ENCODE measurements around the gene TPGS2.

Gene TPGS2

GRCh38 chr18:36843199-36843598 lies 14.4 kb upstream of the TPGS2 start:
- Histone ChIP-seq H3K4me1 (ENCODE audit: control insufficient read depth, insufficient read depth, low read length) (no peaks in the 10 kb centered on the region), H3K27me3 (ENCODE audit: control insufficient read depth, insufficient read depth, low read length) (no peaks in the 10 kb centered on the region), H3K9ac (ENCODE audit: low read length) (no peak overlapping the region), H3K4me3 (ENCODE audit: low read length) (no peak overlapping the region), H3K36me3 (ENCODE audit: control insufficient read depth, insufficient read depth, low read length) (no peaks in the 10 kb centered on the region), H3K9me3 (ENCODE audit: control insufficient read depth, low read length) (no peaks in the 10 kb centered on the region)

GRCh38 chr18:36839835-36840234 lies 11.0 kb upstream of the TPGS2 start:
- H3K36me3 ChIP-seq (ENCODE audit: control insufficient read depth, insufficient read depth, low read length): no peaks in the 10 kb centered on the region
- H3K4me1 ChIP-seq (ENCODE audit: control insufficient read depth, insufficient read depth, low read length): no peaks in the 10 kb centered on the region
- H3K9me3 ChIP-seq (ENCODE audit: control insufficient read depth, low read length): no peaks in the 10 kb centered on the region
- H3K27me3 ChIP-seq (ENCODE audit: control insufficient read depth, insufficient read depth, low read length): no peaks in the 10 kb centered on the region
- H3K4me3 ChIP-seq (ENCODE audit: low read length): no peak overlapping the region
- no peak overlapping the region for H3K9ac ChIP-seq (ENCODE audit: low read length)

- no peaks in the 10 kb centered on the region for H3K36me3 ChIP-seq (ENCODE audit: control insufficient read depth, insufficient read depth, low read length)
- no peaks in the 10 kb centered on the region for H3K4me1 ChIP-seq (ENCODE audit: control insufficient read depth, insufficient read depth, low read length)
- H3K9ac ChIP-seq (ENCODE audit: low read length): no peak overlapping the region
- no peak overlapping the region for H3K4me3 ChIP-seq (ENCODE audit: low read length)
- H3K9me3 ChIP-seq (ENCODE audit: control insufficient read depth, low read length): no peaks in the 10 kb centered on the region
- H3K27me3 ChIP-seq (ENCODE audit: control insufficient read depth, insufficient read depth, low read length): no peaks in the 10 kb centered on the region
Observed at GRCh38 chr18:36835927-36836326, 7.1 kb upstream of the TPGS2 start.

GRCh38 chr18:36833120-36833519 lies 4.3 kb upstream of the TPGS2 start:
- no peaks in the 10 kb centered on the region for H3K9me3 ChIP-seq (ENCODE audit: control insufficient read depth, low read length)

GRCh38 chr18:36831139-36831538 lies 2.3 kb upstream of the TPGS2 start:
- Histone ChIP-seq H3K4me3 (ENCODE audit: low read length) (no peak overlapping the region), H3K4me1 (ENCODE audit: control insufficient read depth, insufficient read depth, low read length) (no peaks in the 10 kb centered on the region), H3K27me3 (ENCODE audit: control insufficient read depth, insufficient read depth, low read length) (no peaks in the 10 kb centered on the region), H3K9ac (ENCODE audit: low read length) (no peak overlapping the region), H3K36me3 (ENCODE audit: control insufficient read depth, insufficient read depth, low read length) (no peaks in the 10 kb centered on the region), H3K9me3 (ENCODE audit: control insufficient read depth, low read length) (no peaks in the 10 kb centered on the region)

More at GRCh38 chr18:36833120-36833519, 4.3 kb upstream of the TPGS2 start:
- H3K4me3 ChIP-seq (ENCODE audit: low read length): no peak overlapping the region
- no peak overlapping the region for H3K9ac ChIP-seq (ENCODE audit: low read length)
- no peaks in the 10 kb centered on the region for H3K27me3 ChIP-seq (ENCODE audit: control insufficient read depth, insufficient read depth, low read length)
- no peaks in the 10 kb centered on the region for H3K36me3 ChIP-seq (ENCODE audit: control insufficient read depth, insufficient read depth, low read length)
- H3K4me1 ChIP-seq (ENCODE audit: control insufficient read depth, insufficient read depth, low read length): no peaks in the 10 kb centered on the region

GRCh38 chr18:36830158-36830495 lies 1.3 kb upstream of the TPGS2 start:
- no peaks in the 10 kb centered on the region for H3K9me3 ChIP-seq (ENCODE audit: control insufficient read depth, low read length)
- no peaks in the 10 kb centered on the region for H3K36me3 ChIP-seq (ENCODE audit: control insufficient read depth, insufficient read depth, low read length)
- no peak overlapping the region for H3K9ac ChIP-seq (ENCODE audit: low read length)
- H3K4me3 ChIP-seq (ENCODE audit: low read length): no peak overlapping the region
- H3K27me3 ChIP-seq (ENCODE audit: control insufficient read depth, insufficient read depth, low read length): no peaks in the 10 kb centered on the region
- no peaks in the 10 kb centered on the region for H3K4me1 ChIP-seq (ENCODE audit: control insufficient read depth, insufficient read depth, low read length)

- H3K36me3 ChIP-seq (ENCODE audit: control insufficient read depth, insufficient read depth, low read length): no peaks in the 10 kb centered on the region
- H3K9ac ChIP-seq (ENCODE audit: low read length): peak overlapping the region; percentile 82
Observed at GRCh38 chr18:36829362-36830157, 758 bp upstream of the TPGS2 start.

GRCh38 chr18:36828157-36828629 lies 609 bp downstream of the TPGS2 start:
- H3K9ac ChIP-seq (ENCODE audit: low read length): peak overlapping the region; percentile 82
- H3K4me1 ChIP-seq (ENCODE audit: control insufficient read depth, insufficient read depth, low read length): no peaks in the 10 kb centered on the region
- H3K36me3 ChIP-seq (ENCODE audit: control insufficient read depth, insufficient read depth, low read length): no peaks in the 10 kb centered on the region
- peak overlapping the region; percentile 85 for H3K4me3 ChIP-seq (ENCODE audit: low read length)
- no peaks in the 10 kb centered on the region for H3K9me3 ChIP-seq (ENCODE audit: control insufficient read depth, low read length)
- no peaks in the 10 kb centered on the region for H3K27me3 ChIP-seq (ENCODE audit: control insufficient read depth, insufficient read depth, low read length)

More at GRCh38 chr18:36829362-36830157, 758 bp upstream of the TPGS2 start:
- H3K4me1 ChIP-seq (ENCODE audit: control insufficient read depth, insufficient read depth, low read length): no peaks in the 10 kb centered on the region
- H3K4me3 ChIP-seq (ENCODE audit: low read length): peak overlapping the region; percentile 61
- H3K9me3 ChIP-seq (ENCODE audit: control insufficient read depth, low read length): no peaks in the 10 kb centered on the region
- no peaks in the 10 kb centered on the region for H3K27me3 ChIP-seq (ENCODE audit: control insufficient read depth, insufficient read depth, low read length)

- H3K27me3 ChIP-seq (ENCODE audit: control insufficient read depth, insufficient read depth, low read length): no peaks in the 10 kb centered on the region
- H3K9me3 ChIP-seq (ENCODE audit: control insufficient read depth, low read length): no peaks in the 10 kb centered on the region
- H3K4me1 ChIP-seq (ENCODE audit: control insufficient read depth, insufficient read depth, low read length): no peaks in the 10 kb centered on the region
- H3K36me3 ChIP-seq (ENCODE audit: control insufficient read depth, insufficient read depth, low read length): no peaks in the 10 kb centered on the region
- H3K9ac ChIP-seq (ENCODE audit: low read length): no peak overlapping the region
- no peak overlapping the region for H3K4me3 ChIP-seq (ENCODE audit: low read length)
Observed at GRCh38 chr18:36826556-36826955, 2.2 kb downstream of the TPGS2 start.

GRCh38 chr18:36825526-36825925 lies 3.3 kb downstream of the TPGS2 start:
- H3K4me1 ChIP-seq (ENCODE audit: control insufficient read depth, insufficient read depth, low read length): no peaks in the 10 kb centered on the region
- no peaks in the 10 kb centered on the region for H3K9me3 ChIP-seq (ENCODE audit: control insufficient read depth, low read length)
- H3K4me3 ChIP-seq (ENCODE audit: low read length): no peak overlapping the region
- H3K9ac ChIP-seq (ENCODE audit: low read length): no peak overlapping the region
- no peaks in the 10 kb centered on the region for H3K36me3 ChIP-seq (ENCODE audit: control insufficient read depth, insufficient read depth, low read length)
- no peaks in the 10 kb centered on the region for H3K27me3 ChIP-seq (ENCODE audit: control insufficient read depth, insufficient read depth, low read length)

- H3K27me3 ChIP-seq (ENCODE audit: control insufficient read depth, insufficient read depth, low read length): no peaks in the 10 kb centered on the region
- no peaks in the 10 kb centered on the region for H3K36me3 ChIP-seq (ENCODE audit: control insufficient read depth, insufficient read depth, low read length)
- H3K9ac ChIP-seq (ENCODE audit: low read length): no peak overlapping the region
- no peaks in the 10 kb centered on the region for H3K9me3 ChIP-seq (ENCODE audit: control insufficient read depth, low read length)
- H3K4me3 ChIP-seq (ENCODE audit: low read length): no peak overlapping the region
- H3K4me1 ChIP-seq (ENCODE audit: control insufficient read depth, insufficient read depth, low read length): no peaks in the 10 kb centered on the region
Observed at GRCh38 chr18:36821681-36822080, 7.1 kb downstream of the TPGS2 start.

- Histone ChIP-seq H3K9ac (ENCODE audit: low read length) (no peak overlapping the region), H3K36me3 (ENCODE audit: control insufficient read depth, insufficient read depth, low read length) (no peaks in the 10 kb centered on the region)
Observed at GRCh38 chr18:36819621-36820020, 9.2 kb downstream of the TPGS2 start.

More at GRCh38 chr18:36819621-36820020, 9.2 kb downstream of the TPGS2 start:
- H3K4me3 ChIP-seq (ENCODE audit: low read length): no peak overlapping the region
- no peaks in the 10 kb centered on the region for H3K27me3 ChIP-seq (ENCODE audit: control insufficient read depth, insufficient read depth, low read length)
- no peaks in the 10 kb centered on the region for H3K9me3 ChIP-seq (ENCODE audit: control insufficient read depth, low read length)
- peaks cover 9% of the 10 kb centered on the region for H3K4me1 ChIP-seq (ENCODE audit: control insufficient read depth, insufficient read depth, low read length)

Data from mucosa of stomach (tissue), 1 donor.